LNCAP (cell line): ENCODE measurements around the gene MAML2.

ENCODE experiments used
- CTCF ChIP-seq: fragments of 450-650 bp; IDR thresholded peaks from 2 replicates; pipeline ENCODE4 v1.5.1; 2017; ENCODE audit warnings: mild to moderate bottlenecking

MAML2 gene

GRCh38 chr11:96260067-96260511 lies 82.9 kb downstream of the MAML2 start:
- TF ChIP-seq CTCF, result no peak

GRCh38 chr11:96259134-96259830 lies 83.7 kb downstream of the MAML2 start:
- TF ChIP-seq CTCF, result no peak

GRCh38 chr11:96257972-96258934 lies 84.7 kb downstream of the MAML2 start:
- no peak for TF ChIP-seq CTCF

GRCh38 chr11:96257036-96257435 lies 86.0 kb downstream of the MAML2 start:
- TF ChIP-seq CTCF, result no peak

- no peak for TF ChIP-seq CTCF
Observed at GRCh38 chr11:96256215-96257011, 86.6 kb downstream of the MAML2 start.

GRCh38 chr11:96254854-96255253 lies 88.1 kb downstream of the MAML2 start:
- TF ChIP-seq CTCF, result no peak

GRCh38 chr11:96254087-96254486 lies 88.9 kb downstream of the MAML2 start:
- no peak for TF ChIP-seq CTCF
